Trophoblast cell (in vitro differentiated cells and primary cell): Measurements from ENCODE around the gene KCNC1.
A peak's percentile ranks its signal among the peaks of the same experiment; 100 is the strongest.

Experiments used
- DNase-seq, 2 donors: peaks; one replicate each; pipeline ENCODE4 v3.0.0-alpha.2; 2016
- H2AFZ ChIP-seq: 2 replicates; pipeline ENCODE4 v1.6.1; 2013; ENCODE audit warnings: low read length, moderate library complexity, mild to moderate bottlenecking; ENCODE audit not compliant: insufficient read depth, poor library complexity
- H2AK5ac ChIP-seq: 2 replicates; pipeline ENCODE4 v1.6.1; 2013; ENCODE audit warnings: mild to moderate bottlenecking, low read length
- H2BK120ac ChIP-seq: 2 replicates; pipeline ENCODE4 v1.6.1; 2013; ENCODE audit warnings: low read length, mild to moderate bottlenecking, moderate library complexity; ENCODE audit not compliant: insufficient read depth, poor library complexity
- H2BK12ac ChIP-seq: 2 replicates; pipeline ENCODE4 v1.6.1; 2013; ENCODE audit warnings: mild to moderate bottlenecking, low read length, moderate library complexity
- H2BK5ac ChIP-seq: 2 replicates; pipeline ENCODE4 v1.6.1; 2013; ENCODE audit warnings: low read length, low read depth, moderate library complexity, mild to moderate bottlenecking; ENCODE audit not compliant: poor library complexity
- H3K14ac ChIP-seq: 2 replicates; pipeline ENCODE4 v1.6.1; 2013; ENCODE audit warnings: mild to moderate bottlenecking, low read length
- H3K18ac ChIP-seq: 2 replicates; pipeline ENCODE4 v1.6.1; 2013; ENCODE audit warnings: mild to moderate bottlenecking, low read length
- H3K23ac ChIP-seq: 2 replicates; pipeline ENCODE4 v1.6.1; 2013; ENCODE audit warnings: low read length
- H3K27ac ChIP-seq: 2 replicates; pipeline ENCODE4 v1.5.1; 2013; ENCODE audit warnings: low read depth, mild to moderate bottlenecking, inconsistent platforms, low read length, moderate library complexity
- H3K27me3 ChIP-seq: 2 replicates; pipeline ENCODE4 v1.6.1; 2013; ENCODE audit warnings: inconsistent platforms, mild to moderate bottlenecking, low read length, moderate library complexity; ENCODE audit not compliant: insufficient read depth
- H3K36me3 ChIP-seq, 2 experiments: 1 replicate in 1 of 2; 2 replicates in 1 of 2; pipeline ENCODE4 v1.6.1; 2013; ENCODE audit warnings: low read length in 2 of 2, mild to moderate bottlenecking in 2 of 2, moderate library complexity in 1 of 2; ENCODE audit not compliant: insufficient read depth in 2 of 2, control insufficient read depth in 1 of 2
- H3K4ac ChIP-seq: 2 replicates; pipeline ENCODE4 v1.6.1; 2013; ENCODE audit warnings: low read depth, mild to moderate bottlenecking, low read length, moderate library complexity
- H3K4me1 ChIP-seq, 2 experiments: 1 replicate in 1 of 2; 2 replicates in 1 of 2; pipeline ENCODE4 v1.6.1; 2013; ENCODE audit warnings: low read length in 2 of 2, mild to moderate bottlenecking in 2 of 2, moderate library complexity in 1 of 2; ENCODE audit not compliant: insufficient read depth in 2 of 2, control insufficient read depth in 1 of 2
- H3K4me2 ChIP-seq: 2 replicates; pipeline ENCODE4 v1.6.1; 2013; ENCODE audit warnings: inconsistent platforms, mild to moderate bottlenecking, low read length, moderate library complexity
- H3K4me3 ChIP-seq: 2 replicates; pipeline ENCODE4 v1.5.1; 2013; ENCODE audit warnings: mild to moderate bottlenecking, low read depth, low read length, inconsistent platforms
- H3K79me1 ChIP-seq: one replicate; pipeline ENCODE4 v1.6.1; 2013; ENCODE audit warnings: low read length
- H3K79me2 ChIP-seq: 2 replicates; pipeline ENCODE4 v1.6.1; 2013; ENCODE audit warnings: low read length, mild to moderate bottlenecking; ENCODE audit not compliant: control insufficient read depth, insufficient read depth, poor library complexity
- H3K9ac ChIP-seq: 2 replicates; pipeline ENCODE4 v1.6.1; 2013; ENCODE audit warnings: mild to moderate bottlenecking, low read length
- H3K9me3 ChIP-seq: 2 replicates; pipeline ENCODE4 v1.6.1; 2013; ENCODE audit warnings: low read depth, mild to moderate bottlenecking, control low read depth, inconsistent platforms, low read length; ENCODE audit not compliant: insufficient read depth
- H4K12ac ChIP-seq: 2 replicates; pipeline ENCODE4 v1.6.1; 2013; ENCODE audit warnings: low read depth, mild to moderate bottlenecking, low read length, moderate library complexity
- H4K8ac ChIP-seq: 2 replicates; pipeline ENCODE4 v1.6.1; 2013; ENCODE audit warnings: low read depth, mild to moderate bottlenecking, low read length, moderate library complexity
- H4K91ac ChIP-seq: one replicate; pipeline ENCODE4 v1.6.1; 2013; ENCODE audit warnings: low read depth, mild to moderate bottlenecking, low read length, moderate library complexity
- WGBS: extraction: QIAGEN DNeasy Blood & Tissue Kit; methylation state at CpG from one replicate; pipeline ENCODE4 v1.1.7; 2013; ENCODE audit warnings: missing lambda C conversion rate; ENCODE audit not compliant: insufficient read length, insufficient coverage; ENCODE audit errors: extremely low coverage; 5-methylcytosine and 5-hydroxymethylcytosine counted together

KCNC1 gene

DNA sequence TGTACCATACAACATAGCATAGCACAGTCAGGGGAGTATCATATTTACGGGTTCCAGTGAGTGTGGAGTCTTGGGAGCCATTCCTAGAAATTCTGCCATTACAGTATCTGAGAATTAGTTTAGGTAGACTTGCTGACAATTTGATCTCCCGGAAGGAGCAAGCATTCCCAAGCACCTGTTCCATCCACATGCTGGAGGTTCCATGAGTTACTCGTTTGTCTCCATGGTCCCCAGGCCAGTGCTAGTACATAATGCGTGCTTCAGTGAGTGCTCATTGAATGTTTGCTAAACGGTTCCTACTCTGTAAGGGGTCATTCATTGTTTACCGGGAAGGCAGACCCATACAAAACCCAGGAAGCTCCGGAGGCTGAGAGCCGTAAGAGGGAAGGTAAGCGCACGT, 42.6 kb upstream of the KCNC1 start:
- H3K79me1 ChIP-seq, result no peaks in the 10 kb centered on the region
- peak; percentile 46 to 53 for DNase-seq
- H3K18ac ChIP-seq, result no peak overlapping the region
- H3K36me3 ChIP-seq, result no peaks in the 10 kb centered on the region
- H2AFZ ChIP-seq, result no peak overlapping the region
- no peaks in the 10 kb centered on the region for H3K4me1 ChIP-seq
- no CpG with 5 or more reads among the region's 10 CpGs for WGBS
- H3K79me2 ChIP-seq, result no peaks in the 10 kb centered on the region
- peaks cover 6% of the 10 kb centered on the region for H3K9me3 ChIP-seq
- H2AK5ac ChIP-seq, result no peak overlapping the region
- no peak overlapping the region for H3K9ac ChIP-seq
- no peak overlapping the region for H3K27ac ChIP-seq
- no peak overlapping the region for H4K91ac ChIP-seq
- no peak overlapping the region for H4K8ac ChIP-seq
- H2BK5ac ChIP-seq, result no peak overlapping the region
- H3K14ac ChIP-seq, result no peak overlapping the region
- no peak overlapping the region for H3K4me3 ChIP-seq
- no peak overlapping the region for H2BK120ac ChIP-seq
- no peak overlapping the region for H3K4me2 ChIP-seq
- H2BK12ac ChIP-seq, result no peak overlapping the region
- no peak overlapping the region for H3K4ac ChIP-seq
- H4K12ac ChIP-seq, result no peak overlapping the region
- no peak overlapping the region for H3K23ac ChIP-seq
- peaks cover 28% of the 10 kb centered on the region for H3K27me3 ChIP-seq

DNA sequence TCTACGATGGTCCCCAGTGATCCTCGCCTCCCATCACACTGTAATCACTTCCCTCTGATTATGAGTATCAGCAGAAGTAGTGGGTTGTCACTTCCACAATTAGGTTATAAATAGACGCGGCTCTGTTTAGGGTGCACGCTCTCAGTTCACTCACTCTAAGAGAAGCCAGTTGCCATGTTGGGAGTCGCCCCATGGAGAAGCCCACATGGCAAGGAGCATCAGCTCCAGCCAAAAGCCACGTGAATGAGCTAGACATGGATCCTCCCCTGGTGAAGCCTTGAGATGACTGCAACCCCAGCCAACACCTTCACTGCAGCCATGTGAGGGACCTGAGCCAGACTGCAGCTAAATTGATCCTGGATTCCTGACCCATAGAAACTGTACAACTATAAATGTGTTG, 41.6 kb upstream of the KCNC1 start:
- no peaks in the 10 kb centered on the region for H3K36me3 ChIP-seq
- no peak overlapping the region for H2BK5ac ChIP-seq
- H3K4ac ChIP-seq, result no peak overlapping the region
- DNase-seq, result no peak
- no CpG with 5 or more reads among the region's 7 CpGs for WGBS
- H3K4me2 ChIP-seq, result no peak overlapping the region
- H2BK12ac ChIP-seq, result no peak overlapping the region
- H3K9me3 ChIP-seq, result peaks cover 6% of the 10 kb centered on the region
- H3K14ac ChIP-seq, result no peak overlapping the region
- no peak overlapping the region for H4K12ac ChIP-seq
- no peak overlapping the region for H2AFZ ChIP-seq
- no peak overlapping the region for H3K18ac ChIP-seq
- H4K8ac ChIP-seq, result no peak overlapping the region
- no peak overlapping the region for H4K91ac ChIP-seq
- H2BK120ac ChIP-seq, result no peak overlapping the region
- no peak overlapping the region for H2AK5ac ChIP-seq
- no peak overlapping the region for H3K27ac ChIP-seq
- H3K79me2 ChIP-seq, result no peaks in the 10 kb centered on the region
- no peak overlapping the region for H3K23ac ChIP-seq
- H3K4me1 ChIP-seq, result no peaks in the 10 kb centered on the region
- no peak overlapping the region for H3K9ac ChIP-seq
- H3K27me3 ChIP-seq, result peaks cover 32% of the 10 kb centered on the region
- no peak overlapping the region for H3K4me3 ChIP-seq
- no peaks in the 10 kb centered on the region for H3K79me1 ChIP-seq

DNA sequence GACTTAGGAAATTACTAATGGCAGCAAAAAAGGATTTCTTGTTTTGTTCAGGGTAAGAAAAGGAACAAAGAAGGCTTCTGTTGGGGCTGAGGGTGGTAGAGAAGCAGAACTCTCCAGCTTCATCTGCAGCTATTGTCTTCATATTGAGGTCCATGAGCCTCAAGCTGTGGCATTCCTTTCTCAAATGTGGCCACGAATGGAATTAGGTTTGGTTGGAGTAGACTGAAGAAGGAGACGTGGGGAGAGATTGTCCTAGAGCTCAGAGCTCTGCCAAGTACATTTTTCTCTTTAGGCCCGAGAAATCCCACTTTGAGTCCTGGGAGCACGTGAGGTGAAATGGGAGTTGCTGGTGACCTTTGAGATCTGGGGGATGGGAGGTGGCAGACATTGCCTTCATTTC, 41.0 kb upstream of the KCNC1 start:
- Histone ChIP-seq H4K12ac (no peak overlapping the region), H2BK5ac (no peak overlapping the region), H3K4ac (no peak overlapping the region), H3K23ac (no peak overlapping the region), H2AK5ac (no peak overlapping the region), H3K27ac (no peak overlapping the region), H3K27me3 (peaks cover 32% of the 10 kb centered on the region), H3K9me3 (peaks cover 6% of the 10 kb centered on the region), H4K91ac (no peak overlapping the region), H3K18ac (no peak overlapping the region), H3K14ac (no peak overlapping the region), H2BK120ac (no peak overlapping the region), H3K9ac (no peak overlapping the region), H3K4me3 (no peak overlapping the region), H3K4me1 (no peaks in the 10 kb centered on the region), H3K79me1 (no peaks in the 10 kb centered on the region), H3K4me2 (no peak overlapping the region), H3K36me3 (no peaks in the 10 kb centered on the region), H2BK12ac (no peak overlapping the region), H3K79me2 (no peaks in the 10 kb centered on the region), H4K8ac (no peak overlapping the region), H2AFZ (no peak overlapping the region)
- DNase-seq, result no peak
- no CpG with 5 or more reads among the region's 4 CpGs for WGBS

DNA sequence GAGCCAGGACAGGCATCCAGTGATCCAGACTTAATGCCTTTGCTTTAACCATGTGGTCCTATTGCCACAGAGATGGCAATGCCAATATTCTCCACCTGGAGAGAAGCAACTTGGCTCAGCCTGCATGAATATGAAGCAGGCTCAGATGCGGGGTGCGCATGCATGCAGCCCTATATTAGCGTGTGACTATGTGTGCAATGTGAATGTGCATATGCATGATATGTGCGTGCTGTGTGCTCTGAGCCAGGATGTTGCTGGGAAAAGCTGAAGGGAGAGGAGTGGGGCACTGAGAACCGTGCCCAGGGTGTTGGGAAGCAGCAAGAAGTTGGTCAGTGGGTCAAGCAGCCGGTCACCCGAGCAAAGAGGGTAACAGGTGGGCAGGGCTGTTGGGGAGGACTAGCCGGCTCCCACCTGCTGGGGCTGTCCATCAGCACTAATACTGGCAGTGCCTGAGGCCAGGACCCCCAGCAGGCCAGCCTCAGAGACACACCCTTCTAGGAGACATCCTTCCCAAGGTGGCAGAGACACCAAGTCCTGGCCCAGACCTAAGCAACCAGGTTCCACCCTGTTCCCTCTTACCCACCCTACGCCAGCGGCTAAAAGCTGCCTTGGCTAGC, 40.0 kb upstream of the KCNC1 start:
- no peak overlapping the region for H4K12ac ChIP-seq
- no peak overlapping the region for H2BK12ac ChIP-seq
- no peak for DNase-seq
- no peak overlapping the region for H2AFZ ChIP-seq
- no peak overlapping the region for H3K4ac ChIP-seq
- no peak overlapping the region for H3K18ac ChIP-seq
- no peak overlapping the region for H4K91ac ChIP-seq
- no peaks in the 10 kb centered on the region for H3K79me2 ChIP-seq
- H3K9ac ChIP-seq, result no peak overlapping the region
- no peak overlapping the region for H3K4me2 ChIP-seq
- H3K23ac ChIP-seq, result no peak overlapping the region
- no peaks in the 10 kb centered on the region for H3K36me3 ChIP-seq
- no peak overlapping the region for H3K14ac ChIP-seq
- peaks cover 5% of the 10 kb centered on the region for H3K9me3 ChIP-seq
- H4K8ac ChIP-seq, result no peak overlapping the region
- WGBS, result no CpG with 5 or more reads among the region's 10 CpGs
- no peak overlapping the region for H2AK5ac ChIP-seq
- peaks cover 0 to under 1% of the 10 kb centered on the region in 2 experiments for H3K4me1 ChIP-seq
- no peak overlapping the region for H3K27ac ChIP-seq
- H2BK120ac ChIP-seq, result no peak overlapping the region
- H2BK5ac ChIP-seq, result no peak overlapping the region
- no peaks in the 10 kb centered on the region for H3K79me1 ChIP-seq
- peaks cover 32% of the 10 kb centered on the region for H3K27me3 ChIP-seq
- H3K4me3 ChIP-seq, result no peak overlapping the region
